NCI-H2029 (cell line): ENCODE results near the gene MORN1.

ENCODE experiments used
- DNase-seq: peaks from one replicate; lab custom pipeline; 2025; lab: John Stamatoyannopoulos, UW

Gene MORN1

GRCh38 chr1:2290171-2290578 is 101.2 kb downstream of the MORN1 start:
- DNase-seq, result no peak

- DNase-seq, result no peak
Measured at GRCh38 chr1:2289607-2290006, 101.7 kb downstream of the MORN1 start.

DNA sequence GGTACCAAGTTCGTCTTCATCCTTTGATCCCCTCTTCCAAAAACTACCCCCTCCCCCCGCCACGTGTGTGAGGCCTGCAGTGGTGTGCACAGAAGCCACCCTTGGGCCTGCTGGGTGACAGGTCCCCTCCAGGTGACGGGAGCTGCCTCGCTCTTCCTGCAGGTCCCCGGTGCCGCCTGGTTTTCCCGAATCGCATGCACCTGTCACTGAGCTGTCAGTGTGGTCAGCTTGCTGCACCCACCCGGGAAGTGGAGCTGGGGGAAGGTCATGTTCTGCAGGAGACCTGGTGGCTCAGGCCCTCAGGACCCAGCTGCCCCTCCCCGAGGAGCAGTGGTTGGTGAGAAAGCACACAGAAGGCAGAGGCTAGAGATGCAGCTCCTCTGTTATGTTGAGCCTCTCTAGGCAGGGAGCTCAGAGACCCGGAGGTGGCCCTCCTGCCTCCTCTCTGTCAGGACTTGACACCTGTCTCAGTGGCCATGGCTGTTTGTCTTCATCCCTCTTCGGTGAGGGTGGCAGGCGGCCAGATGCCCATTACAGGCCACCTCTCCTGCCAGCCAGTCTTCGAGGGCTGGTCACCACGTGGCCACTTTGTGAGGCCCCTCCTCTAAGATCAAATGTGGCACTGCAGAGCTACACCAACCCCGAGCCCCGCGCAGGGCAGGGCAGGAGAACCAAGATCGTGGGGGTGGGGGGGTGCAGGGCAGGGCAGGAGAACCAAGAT is 102.4 kb downstream of the MORN1 start:
- no peak for DNase-seq

DNA sequence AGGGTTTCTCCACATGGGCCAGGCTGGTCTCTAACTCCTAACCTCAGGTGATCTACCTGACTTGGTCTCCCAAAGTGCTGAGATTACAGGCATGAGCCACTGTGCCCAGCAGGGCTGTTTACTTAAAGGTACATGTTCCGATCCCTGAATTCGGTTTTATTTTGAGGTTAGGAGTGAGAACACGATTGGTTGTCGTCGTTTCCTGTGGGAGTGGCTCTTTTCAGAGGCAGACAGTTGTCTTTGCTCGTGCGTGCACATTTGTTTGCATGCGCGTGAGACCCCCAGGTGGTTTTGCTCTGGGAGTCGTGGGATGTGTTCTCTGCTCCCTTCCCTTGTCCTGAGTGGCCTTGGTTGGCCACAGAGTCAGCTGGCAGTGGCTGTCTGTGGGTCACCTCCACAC is 103.0 kb downstream of the MORN1 start:
- DNase-seq, result no peak

- no peak for DNase-seq
Measured at GRCh38 chr1:2287649-2288048, 103.7 kb downstream of the MORN1 start.

DNA sequence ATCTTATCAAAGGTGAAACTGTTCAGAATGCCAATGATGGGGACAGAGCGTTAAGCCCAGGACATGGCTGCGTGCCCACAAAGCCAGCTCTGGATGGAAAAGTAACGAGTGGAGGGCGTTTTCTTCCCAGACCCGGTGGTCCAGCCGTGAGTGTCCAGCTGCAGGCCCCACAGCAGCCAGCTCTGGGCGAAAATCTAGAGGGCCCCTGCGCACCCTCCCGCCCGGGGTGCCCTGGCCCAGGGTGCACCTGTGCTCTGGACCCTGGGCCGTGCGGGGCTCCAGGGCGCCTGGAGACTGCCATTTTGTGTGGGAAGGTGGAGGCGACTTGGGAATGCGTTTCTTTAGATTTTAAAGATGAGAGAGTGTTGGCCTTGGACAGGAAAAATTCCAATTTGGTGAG is 104.4 kb downstream of the MORN1 start:
- no peak for DNase-seq

DNA sequence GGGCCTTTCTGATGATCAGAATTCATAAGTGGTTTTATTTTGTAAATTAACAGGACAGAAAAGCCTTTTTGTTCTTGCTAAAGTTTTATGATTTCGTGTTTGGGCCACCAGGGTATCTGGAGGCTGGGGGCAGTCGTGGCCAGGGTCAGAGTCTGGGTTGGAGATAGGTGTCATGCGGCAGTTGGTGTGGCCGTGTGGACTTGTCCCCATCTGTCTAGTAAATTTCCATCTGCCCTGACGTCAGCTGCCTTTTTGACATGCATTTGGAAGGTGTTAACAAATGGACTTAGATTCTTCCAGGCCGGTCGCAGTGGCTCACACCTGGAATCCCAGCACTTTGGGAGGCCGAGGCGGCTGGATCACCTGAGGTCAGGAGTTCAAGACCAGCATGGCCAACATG is 106.4 kb downstream of the MORN1 start:
- DNase-seq, result no peak

DNA sequence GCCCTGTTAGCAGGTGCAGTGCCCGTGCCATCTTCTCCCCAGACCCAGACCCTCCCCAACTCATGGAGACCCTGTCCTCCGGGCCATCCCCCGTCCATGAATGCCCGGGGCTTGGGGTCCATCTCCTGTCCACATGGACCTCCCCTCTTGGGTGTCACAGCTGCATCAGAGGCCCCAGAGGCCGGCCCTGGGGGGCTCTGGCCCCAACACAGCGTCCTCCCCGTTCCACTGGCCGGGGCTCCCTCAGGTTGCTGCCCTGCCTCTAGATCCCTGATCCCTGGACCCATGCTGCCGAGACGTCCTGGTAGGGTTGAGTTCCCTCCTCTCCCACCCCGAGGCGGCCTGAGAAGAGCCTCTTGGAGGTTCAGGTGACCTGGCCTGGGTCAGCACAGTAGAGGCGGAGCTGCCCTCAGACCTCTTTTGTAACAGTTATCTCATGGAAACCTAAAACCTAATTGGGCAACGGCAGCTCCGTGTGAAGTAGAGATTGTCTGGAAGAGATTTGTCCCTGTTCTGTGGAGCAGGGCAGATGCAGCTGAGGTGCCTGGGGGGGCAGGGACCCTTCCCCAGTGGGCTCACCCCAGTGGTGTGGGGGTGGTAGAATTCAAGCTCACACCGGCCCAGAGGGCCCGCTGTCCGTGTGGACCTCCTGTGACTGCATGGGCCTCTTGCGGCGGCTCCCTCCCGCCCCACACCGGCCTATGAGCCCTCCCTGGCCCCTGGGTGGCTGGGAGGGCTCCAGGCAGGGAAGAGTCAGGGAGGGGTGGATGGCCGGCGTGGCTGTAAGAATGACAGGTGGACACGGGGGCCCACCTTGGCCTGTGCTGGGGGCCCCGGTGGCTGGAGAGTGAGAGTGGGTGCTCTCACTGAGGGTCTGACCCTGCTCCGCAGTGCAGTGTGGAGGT is 107.1 kb downstream of the MORN1 start:
- no peak for DNase-seq

- DNase-seq, result no peak
Measured at GRCh38 chr1:2283371-2283990, 107.9 kb downstream of the MORN1 start.

- no peak for DNase-seq
Measured at GRCh38 chr1:2282556-2283270, 108.6 kb downstream of the MORN1 start.

DNA sequence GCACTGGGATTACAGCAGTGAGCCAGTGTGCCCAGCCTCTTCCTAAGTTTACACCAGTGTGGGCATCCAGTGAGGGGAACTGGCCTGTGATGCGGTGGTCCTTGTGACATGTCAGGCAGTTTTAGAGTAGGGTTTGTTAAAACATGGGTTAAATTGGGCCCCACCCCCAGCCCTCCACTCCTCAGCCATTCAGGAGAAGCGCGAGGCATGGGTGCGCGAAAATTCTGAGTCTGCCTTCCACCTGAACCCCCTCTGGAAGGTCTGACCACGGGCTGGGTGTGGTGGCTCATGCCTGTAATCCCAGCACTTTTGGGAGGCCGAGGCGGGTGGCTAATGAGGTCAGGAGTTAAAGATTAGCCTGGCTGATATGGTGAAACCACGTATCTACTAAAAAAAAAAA is 111.5 kb downstream of the MORN1 start:
- no peak for DNase-seq

DNA sequence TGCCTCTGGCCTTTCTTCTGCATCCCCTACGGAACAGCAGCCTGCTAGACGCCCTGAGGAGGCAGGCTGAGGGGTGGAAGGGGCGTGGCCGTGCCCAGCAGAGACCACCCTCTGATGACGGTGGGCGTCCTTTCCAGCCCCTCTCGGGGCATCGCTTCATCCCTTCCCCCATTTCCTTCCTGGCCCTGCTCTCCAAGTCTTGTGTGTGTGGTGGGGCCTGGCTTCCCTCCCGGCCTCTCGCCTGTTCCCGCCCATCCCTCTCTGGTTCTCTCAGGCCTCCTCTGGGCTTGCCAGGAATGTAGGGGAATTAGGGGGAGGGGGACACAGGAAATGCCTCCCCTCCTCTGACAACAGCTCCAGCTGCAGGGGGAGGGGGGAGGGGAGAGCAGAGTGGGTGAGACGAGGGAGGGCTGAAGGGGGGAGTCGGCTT is 112.1 kb downstream of the MORN1 start:
- DNase-seq, result no peak

- no peak for DNase-seq
Measured at GRCh38 chr1:2278591-2279209, 112.7 kb downstream of the MORN1 start.

- no peak for DNase-seq
Measured at GRCh38 chr1:2277741-2278488, 113.4 kb downstream of the MORN1 start.

- no peak for DNase-seq
Measured at GRCh38 chr1:2276803-2277580, 114.4 kb downstream of the MORN1 start.

DNA sequence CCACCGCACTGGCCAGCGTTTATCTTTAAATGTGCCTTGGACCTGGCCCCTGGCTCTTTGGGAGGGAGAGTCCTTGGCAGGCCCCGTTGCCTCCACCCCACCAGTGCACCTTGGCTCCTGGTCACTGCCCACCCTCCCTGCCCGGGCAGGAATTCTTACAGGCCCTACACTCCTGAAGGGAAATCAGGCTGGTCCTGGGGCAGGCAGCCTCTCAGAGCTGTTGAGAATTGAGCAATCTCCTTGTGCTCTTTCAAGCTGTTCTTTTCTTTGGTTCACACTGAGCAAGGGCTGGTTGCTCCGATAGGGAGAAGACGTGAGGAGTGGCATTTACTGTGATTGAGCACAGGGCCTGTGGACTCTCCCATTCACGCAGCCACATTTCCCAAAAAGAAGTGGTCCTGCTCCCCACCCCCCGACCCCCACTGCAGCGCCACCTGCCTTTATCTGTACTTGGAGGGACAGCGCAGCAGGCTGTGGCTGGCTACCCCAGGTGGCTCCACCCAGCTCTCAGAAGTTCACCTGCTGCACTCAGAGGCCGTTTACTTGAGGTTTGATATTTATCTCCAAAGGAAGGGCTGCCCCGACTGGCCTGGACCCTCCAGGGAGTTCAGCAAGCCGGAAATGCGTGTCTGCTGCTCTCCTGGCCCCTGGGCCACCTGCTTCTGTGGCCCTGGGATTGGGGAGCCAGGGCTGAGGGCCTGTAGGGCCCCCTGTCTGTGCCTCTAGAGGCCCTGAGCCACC is 115.4 kb downstream of the MORN1 start:
- no peak for DNase-seq

DNA sequence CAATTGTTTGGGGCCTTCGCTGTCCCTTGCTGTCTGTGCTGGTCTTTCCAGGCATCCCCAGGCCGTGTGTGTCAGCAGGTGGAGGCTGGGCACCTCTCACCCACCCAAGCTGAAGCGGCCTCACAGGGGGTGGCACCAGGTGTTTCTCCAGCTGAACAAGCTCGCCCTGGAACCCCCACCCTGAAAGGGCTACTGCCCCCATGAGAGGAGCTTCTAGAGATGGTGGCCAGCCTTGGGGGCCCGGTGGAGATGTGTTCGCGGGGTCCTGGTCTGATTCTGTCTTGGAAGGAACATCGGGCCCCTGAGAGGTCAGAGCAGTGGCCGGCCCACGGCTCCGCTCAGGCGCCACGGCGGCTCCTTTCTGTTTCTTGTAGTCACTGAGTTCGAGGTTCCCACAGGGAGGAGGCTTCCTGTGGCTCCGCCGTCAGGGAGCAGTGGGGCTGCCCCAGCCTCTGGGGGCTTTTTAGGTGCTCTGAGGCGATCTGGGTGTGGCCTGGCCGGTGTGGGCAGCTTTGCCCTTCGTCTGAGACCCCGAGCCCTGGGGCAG is 116.4 kb downstream of the MORN1 start:
- DNase-seq, result no peak

GRCh38 chr1:2274231-2274928 is 117.0 kb downstream of the MORN1 start:
- no peak for DNase-seq
